Osteocyte (in vitro differentiated cells): ENCODE data around the gene LCN12. TPM values are rescaled to one million over a fixed set of nuclear protein-coding genes. Genes with fewer than 3 reads are reported as not detected.

ENCODE experiments used
- DNase-seq: peaks from one replicate; pipeline ENCODE4 v3.0.0; 2021; ENCODE audit warnings: mixed read lengths; ENCODE audit not compliant: unreplicated experiment; ENCODE audit errors: extremely low spot score
- H3K27ac Mint-ChIP-seq: one replicate; pipeline ENCODE4 v1.8.0; 2021; ENCODE audit warnings: mild to moderate bottlenecking, mixed read lengths; ENCODE audit not compliant: unreplicated experiment
- H3K27me3 Mint-ChIP-seq: one replicate; pipeline ENCODE4 v1.8.0; 2021; ENCODE audit warnings: mixed read lengths; ENCODE audit not compliant: unreplicated experiment
- H3K36me3 Mint-ChIP-seq: one replicate; pipeline ENCODE4 v1.8.0; 2021; ENCODE audit warnings: mixed read lengths; ENCODE audit not compliant: unreplicated experiment
- H3K4me1 Mint-ChIP-seq: one replicate; pipeline ENCODE4 v1.8.0; 2021; ENCODE audit warnings: mixed read lengths; ENCODE audit not compliant: unreplicated experiment
- H3K4me3 Mint-ChIP-seq: one replicate; pipeline ENCODE4 v1.8.0; 2021; ENCODE audit warnings: mild to moderate bottlenecking, moderate library complexity, mixed read lengths; ENCODE audit not compliant: unreplicated experiment
- H3K9me3 Mint-ChIP-seq: one replicate; pipeline ENCODE4 v1.8.0; 2021; ENCODE audit warnings: mixed read lengths; ENCODE audit not compliant: unreplicated experiment
- total RNA-seq: library from RNA; stranded (reverse); gene quantifications from 2 replicates; pipeline ENCODE4 v1.2.1, GENCODE V29; 2021
- TF ChIP-seq, protein P1 (sequence below): fragments of 200-600 bp; sonication (generic); IDR thresholded peaks from 2 replicates; pipeline ENCODE4 v1.5.0; 2021; ENCODE audit warnings: antibody characterized with exemption, mild to moderate bottlenecking, moderate library complexity

Gene LCN12
- total RNA-seq, 1 donor from 2014 or later: 1.4 TPM

DNA sequence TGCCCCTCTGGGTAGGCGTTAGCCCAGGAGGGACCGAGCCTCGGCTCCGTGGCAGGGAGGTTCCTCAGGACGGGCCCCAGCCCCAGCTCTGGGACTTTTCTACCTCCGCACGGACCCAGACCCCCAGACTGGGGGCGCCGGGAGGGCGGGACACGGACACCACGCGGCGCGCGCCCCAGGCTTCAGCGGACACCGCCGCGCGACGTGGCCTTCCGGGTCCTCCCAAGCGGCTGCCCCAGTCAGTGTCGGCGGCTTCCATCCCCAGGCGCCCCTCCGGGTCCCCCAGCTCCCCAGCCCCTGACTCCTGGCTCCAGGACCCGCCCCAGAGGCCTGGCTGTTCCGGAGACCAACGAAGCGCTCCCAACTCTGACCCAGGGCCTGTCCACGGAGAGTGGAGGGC, 33.8 kb downstream of the LCN12 start:
- H3K4me1 Mint-ChIP-seq: no peaks in the 10 kb centered on the region
- TF ChIP-seq, protein P1, sequence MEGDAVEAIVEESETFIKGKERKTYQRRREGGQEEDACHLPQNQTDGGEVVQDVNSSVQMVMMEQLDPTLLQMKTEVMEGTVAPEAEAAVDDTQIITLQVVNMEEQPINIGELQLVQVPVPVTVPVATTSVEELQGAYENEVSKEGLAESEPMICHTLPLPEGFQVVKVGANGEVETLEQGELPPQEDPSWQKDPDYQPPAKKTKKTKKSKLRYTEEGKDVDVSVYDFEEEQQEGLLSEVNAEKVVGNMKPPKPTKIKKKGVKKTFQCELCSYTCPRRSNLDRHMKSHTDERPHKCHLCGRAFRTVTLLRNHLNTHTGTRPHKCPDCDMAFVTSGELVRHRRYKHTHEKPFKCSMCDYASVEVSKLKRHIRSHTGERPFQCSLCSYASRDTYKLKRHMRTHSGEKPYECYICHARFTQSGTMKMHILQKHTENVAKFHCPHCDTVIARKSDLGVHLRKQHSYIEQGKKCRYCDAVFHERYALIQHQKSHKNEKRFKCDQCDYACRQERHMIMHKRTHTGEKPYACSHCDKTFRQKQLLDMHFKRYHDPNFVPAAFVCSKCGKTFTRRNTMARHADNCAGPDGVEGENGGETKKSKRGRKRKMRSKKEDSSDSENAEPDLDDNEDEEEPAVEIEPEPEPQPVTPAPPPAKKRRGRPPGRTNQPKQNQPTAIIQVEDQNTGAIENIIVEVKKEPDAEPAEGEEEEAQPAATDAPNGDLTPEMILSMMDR: no peak
- H3K9me3 Mint-ChIP-seq: no peaks in the 10 kb centered on the region
- H3K27ac Mint-ChIP-seq: no peak overlapping the region
- no peak for DNase-seq
- no peak overlapping the region for H3K4me3 Mint-ChIP-seq
- H3K36me3 Mint-ChIP-seq: no peaks in the 10 kb centered on the region
- no peaks in the 10 kb centered on the region for H3K27me3 Mint-ChIP-seq

- no peaks in the 10 kb centered on the region for H3K9me3 Mint-ChIP-seq
- TF ChIP-seq, protein P1: no peak
- H3K4me1 Mint-ChIP-seq: peaks cover 5% of the 10 kb centered on the region
- H3K36me3 Mint-ChIP-seq: no peaks in the 10 kb centered on the region
- no peak for DNase-seq
- H3K4me3 Mint-ChIP-seq: no peak overlapping the region
- H3K27me3 Mint-ChIP-seq: no peaks in the 10 kb centered on the region
- H3K27ac Mint-ChIP-seq: no peak overlapping the region
Observed at GRCh38 chr9:136988872-136989271, 36.8 kb downstream of the LCN12 start.

GRCh38 chr9:136990242-136990911, 38.3 kb downstream of the LCN12 start:
- H3K9me3 Mint-ChIP-seq: no peaks in the 10 kb centered on the region
- no peaks in the 10 kb centered on the region for H3K27me3 Mint-ChIP-seq
- no peak overlapping the region for H3K27ac Mint-ChIP-seq
- H3K4me1 Mint-ChIP-seq: peaks cover 5% of the 10 kb centered on the region
- H3K4me3 Mint-ChIP-seq: peak overlapping the region; percentile 68
- H3K36me3 Mint-ChIP-seq: no peaks in the 10 kb centered on the region
- TF ChIP-seq, protein P1: no peak
- DNase-seq: no peak

DNA sequence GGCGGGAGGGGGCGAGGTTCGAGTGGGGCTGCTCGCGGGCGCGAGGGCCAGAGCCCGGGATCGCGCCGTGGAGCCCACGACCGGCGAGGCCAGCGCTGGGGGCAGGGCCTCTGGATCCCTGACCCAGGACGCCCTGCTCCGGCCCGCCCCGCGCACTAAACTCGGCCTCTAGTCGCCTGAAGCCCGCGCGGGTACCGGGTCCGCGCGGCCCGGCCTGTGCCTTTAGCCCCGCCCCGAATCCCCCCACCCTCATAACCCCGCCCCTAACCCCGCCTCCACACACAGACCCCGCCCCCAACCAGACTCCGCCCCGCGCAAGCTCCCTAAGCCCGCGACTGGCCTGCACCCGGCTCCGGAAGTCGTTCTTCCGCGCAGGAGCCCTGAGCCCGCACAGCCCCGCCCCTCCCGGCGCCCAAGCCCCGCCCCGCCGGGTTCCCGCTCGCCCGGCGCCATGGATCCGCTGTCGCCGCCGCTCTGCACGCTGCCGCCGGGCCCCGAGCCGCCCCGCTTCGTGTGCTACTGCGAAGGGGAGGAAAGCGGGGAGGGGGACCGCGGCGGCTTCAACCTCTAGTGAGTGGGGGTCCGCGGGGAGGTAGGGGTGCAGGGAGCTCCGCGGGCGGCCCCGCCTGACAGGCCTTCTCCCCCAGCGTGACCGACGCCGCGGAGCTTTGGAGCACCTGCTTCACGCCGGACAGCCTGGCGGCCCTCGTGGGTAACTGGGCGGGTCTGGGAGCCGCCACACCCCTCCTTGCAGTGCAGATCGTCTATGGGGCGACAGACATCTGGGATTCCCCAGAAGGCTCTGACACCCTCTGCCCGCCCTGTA, 40.1 kb downstream of the LCN12 start, which contains the start of gene PAXX:
Gene PAXX, plus strand, starts transcription at position 430 of the 826 bp plus-strand sequence. Its CDS starts 22 bp downstream, at position 452.
- DNase-seq: peak; percentile 97
- Mint-ChIP-seq H3K27me3 (no peaks in the 10 kb centered on the region), H3K9me3 (no peaks in the 10 kb centered on the region), H3K4me3 (peak within 1 kb of the TSS; percentile 80), H3K36me3 (no peaks in the 10 kb centered on the region), H3K4me1 (peaks cover 10% of the 10 kb centered on the region), H3K27ac (peak within 1 kb of the TSS; percentile 65)
- TF ChIP-seq, protein P1: no peak

GRCh38 chr9:136992819-136993369, 40.8 kb downstream of the LCN12 start:
- Mint-ChIP-seq H3K4me1 (peaks cover 16% of the 10 kb centered on the region), H3K4me3 (peak overlapping the region; percentile 80), H3K36me3 (no peaks in the 10 kb centered on the region), H3K9me3 (no peaks in the 10 kb centered on the region), H3K27ac (peak overlapping the region; percentile 7), H3K27me3 (no peaks in the 10 kb centered on the region)
- TF ChIP-seq, protein P1: no peak
- no peak for DNase-seq
